ENCODE results near the gene TEAD1. TPM values are rescaled to one million over a fixed set of nuclear protein-coding genes. Genes with fewer than 3 reads are reported as not detected.
A peak's percentile ranks its signal among the peaks of the same experiment; 100 is the strongest.

The TEAD1 gene
- total and polyA plus RNA-seq, 8 donors, result 5.9 to 35.1 (median 22.0) TPM

DNA sequence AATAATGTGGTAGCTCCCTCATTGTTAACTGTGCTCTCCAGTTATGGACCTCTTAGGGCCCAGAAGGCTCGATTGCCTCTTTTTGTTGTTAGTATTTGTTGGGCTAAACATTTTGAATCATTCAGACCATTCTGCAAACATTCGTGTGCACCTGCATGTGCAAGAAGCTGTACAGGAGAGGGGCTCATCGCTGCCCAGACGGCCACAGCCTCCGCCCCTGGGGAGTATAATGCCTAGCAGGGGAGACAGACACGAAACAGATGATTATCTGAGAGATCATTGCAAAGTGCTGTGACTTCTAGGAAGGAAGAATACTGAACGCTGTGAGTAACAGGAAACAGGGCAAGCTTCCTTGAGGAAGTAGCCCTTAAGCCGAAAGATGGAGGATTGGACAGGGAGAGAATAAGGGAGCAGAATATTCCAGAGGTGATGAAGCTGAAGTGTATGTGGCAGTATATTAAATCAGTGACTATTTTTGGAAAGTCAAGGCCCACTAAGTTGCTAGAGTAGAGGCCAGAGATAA is 211.6 kb downstream of the TEAD1 start:
- peaks cover 0 to 18% (median 3%) of the 10 kb centered on the region in 3 donors for H3K36me3 ChIP-seq
- FAIRE-seq (no peak), ATAC-seq (no peak), DNase-seq (no peak)
- 81 to 84% methylated on average over 8 of the region's 8 CpGs for WGBS, 2 donors
- TF ChIP-seq, protein P1, sequence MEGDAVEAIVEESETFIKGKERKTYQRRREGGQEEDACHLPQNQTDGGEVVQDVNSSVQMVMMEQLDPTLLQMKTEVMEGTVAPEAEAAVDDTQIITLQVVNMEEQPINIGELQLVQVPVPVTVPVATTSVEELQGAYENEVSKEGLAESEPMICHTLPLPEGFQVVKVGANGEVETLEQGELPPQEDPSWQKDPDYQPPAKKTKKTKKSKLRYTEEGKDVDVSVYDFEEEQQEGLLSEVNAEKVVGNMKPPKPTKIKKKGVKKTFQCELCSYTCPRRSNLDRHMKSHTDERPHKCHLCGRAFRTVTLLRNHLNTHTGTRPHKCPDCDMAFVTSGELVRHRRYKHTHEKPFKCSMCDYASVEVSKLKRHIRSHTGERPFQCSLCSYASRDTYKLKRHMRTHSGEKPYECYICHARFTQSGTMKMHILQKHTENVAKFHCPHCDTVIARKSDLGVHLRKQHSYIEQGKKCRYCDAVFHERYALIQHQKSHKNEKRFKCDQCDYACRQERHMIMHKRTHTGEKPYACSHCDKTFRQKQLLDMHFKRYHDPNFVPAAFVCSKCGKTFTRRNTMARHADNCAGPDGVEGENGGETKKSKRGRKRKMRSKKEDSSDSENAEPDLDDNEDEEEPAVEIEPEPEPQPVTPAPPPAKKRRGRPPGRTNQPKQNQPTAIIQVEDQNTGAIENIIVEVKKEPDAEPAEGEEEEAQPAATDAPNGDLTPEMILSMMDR (IDR thresholded peaks at IDR 0.05), result no peak
- peaks cover 0 to 5% (median 0%) of the 10 kb centered on the region in 3 donors for H3K4me1 ChIP-seq
- intact Hi-C loops (cut with DNase I), result loop anchor here in 1 of 3 donors (10.0 kb wide), 1 partner anchor 291 kb away; no protein-coding TSS in a partner anchor
- no peaks in the 10 kb centered on the region for H3K9me3 ChIP-seq
- no peak overlapping the region for H3K4me3 ChIP-seq
- H3K27ac ChIP-seq, result no peak overlapping the region
- H3K27me3 ChIP-seq, result no peaks in the 10 kb centered on the region

DNA sequence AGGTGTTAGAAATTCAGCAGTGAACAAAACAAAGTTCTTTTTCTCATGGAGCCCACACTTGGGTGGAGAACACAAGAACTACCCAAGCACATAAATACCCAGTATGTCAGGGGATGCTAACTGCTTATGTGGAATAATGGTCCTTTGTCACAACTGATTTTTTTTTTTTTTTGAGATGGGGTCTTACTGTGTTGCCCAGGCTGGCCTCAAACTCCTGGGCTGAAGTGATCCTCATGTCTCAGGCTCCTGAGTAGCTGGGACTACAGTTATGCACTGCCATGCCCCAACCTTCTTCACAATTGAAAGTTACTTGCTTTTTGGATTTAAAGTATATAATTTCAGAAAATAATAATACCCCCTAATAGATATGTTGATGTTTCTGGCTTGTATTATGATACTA is 212.3 kb downstream of the TEAD1 start:
- H3K27me3 ChIP-seq, result no peaks in the 10 kb centered on the region
- FAIRE-seq, result no peak
- no peak overlapping the region for H3K27ac ChIP-seq
- H3K4me1 ChIP-seq, result peaks cover 0 to 5% (median 0%) of the 10 kb centered on the region in 3 donors
- DNase-seq, result no peak
- intact Hi-C loops (cut with DNase I), result loop anchor here in 1 of 3 donors (10.0 kb wide), 1 partner anchor 292 kb away; no protein-coding TSS in a partner anchor
- TF ChIP-seq, protein P1 (IDR thresholded peaks at IDR 0.05), result no peak
- H3K4me3 ChIP-seq, result no peak overlapping the region
- ATAC-seq, result no peak
- no peaks in the 10 kb centered on the region for H3K9me3 ChIP-seq
- H3K36me3 ChIP-seq, result peaks cover 0 to 18% (median 3%) of the 10 kb centered on the region in 3 donors

DNA sequence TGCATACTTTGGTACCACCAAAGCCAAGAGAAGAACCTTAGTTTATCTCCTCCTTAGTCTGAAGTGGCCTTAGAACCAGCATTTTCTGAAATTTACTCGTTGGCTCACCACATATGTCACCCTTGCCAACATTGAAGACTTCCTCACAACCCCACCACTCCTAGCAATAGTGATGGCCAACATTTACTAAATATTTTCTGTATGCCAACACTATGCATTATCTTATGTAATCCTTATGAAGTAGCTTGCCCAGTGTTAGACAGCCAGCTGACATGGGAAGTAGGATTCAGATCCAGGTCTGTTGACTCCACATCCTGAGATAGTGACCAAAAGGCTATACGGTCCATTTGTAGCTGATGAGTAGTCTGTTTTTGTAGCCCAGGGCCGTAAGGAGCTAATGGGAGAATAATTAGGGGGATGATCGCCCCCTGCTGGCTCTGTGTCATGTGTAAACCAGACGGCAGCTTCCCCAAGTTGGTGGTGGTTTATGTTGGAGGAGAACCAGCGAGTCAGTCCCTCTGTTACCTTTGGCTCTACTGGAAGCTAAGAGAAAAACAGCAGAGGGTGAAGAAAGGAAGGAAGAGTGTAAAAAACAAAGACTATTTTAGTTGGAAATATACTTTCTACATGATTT is 214.4 kb downstream of the TEAD1 start:
- no peak overlapping the region for H3K4me3 ChIP-seq
- DNase-seq (peak; percentile 70 to 90 (median 82)), FAIRE-seq (no peak), ATAC-seq (peak; percentile 83 to 95 (median 90))
- intact Hi-C loops (cut with DNase I), result loop anchor here in 1 of 3 donors (10.0 kb wide), 1 partner anchor 294 kb away; no protein-coding TSS in a partner anchor
- peaks cover 0 to 5% (median 0%) of the 10 kb centered on the region in 3 donors for H3K4me1 ChIP-seq
- no peaks in the 10 kb centered on the region for H3K36me3 ChIP-seq
- H3K27ac ChIP-seq, result no peak overlapping the region
- WGBS, 2 donors, result 11 to 13% methylated on average over 6 of the region's 6 CpGs
- no peaks in the 10 kb centered on the region for H3K27me3 ChIP-seq
- H3K9me3 ChIP-seq, result no peaks in the 10 kb centered on the region
- TF ChIP-seq, protein P1 (IDR thresholded peaks at IDR 0.05), result peak; percentile 52 to 70 (median 58)

DNA sequence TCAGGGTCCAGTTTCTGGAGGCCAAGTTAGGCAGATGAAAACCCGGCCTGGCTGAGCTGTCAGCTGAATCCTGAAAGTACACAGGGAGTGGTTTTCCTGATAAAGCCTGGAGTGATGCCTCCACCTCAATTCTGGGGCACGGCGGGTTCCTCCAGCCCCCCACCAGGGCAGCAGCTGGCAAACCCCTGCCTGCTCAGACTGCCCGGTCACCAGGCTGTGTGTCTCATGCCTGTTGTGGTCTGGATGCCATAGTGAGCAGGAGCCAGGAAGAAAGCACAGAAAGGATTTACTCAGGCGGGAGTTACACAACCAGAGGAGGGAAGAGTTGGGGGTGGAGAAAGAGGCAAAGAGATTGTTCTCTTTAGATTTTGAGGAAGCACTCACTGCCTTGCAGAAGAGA is 215.0 kb downstream of the TEAD1 start:
- no peak for DNase-seq
- intact Hi-C loops (cut with DNase I), result loop anchor here in 1 of 3 donors (10.0 kb wide), 1 partner anchor 294 kb away; no protein-coding TSS in a partner anchor

More for the DNA sequence above, 215.0 kb downstream of the TEAD1 start:
- no peak for FAIRE-seq
- Histone ChIP-seq H3K27ac (no peak overlapping the region), H3K4me1 (peaks cover 0 to 5% (median 0%) of the 10 kb centered on the region in 3 donors), H3K4me3 (no peak overlapping the region), H3K9me3 (no peaks in the 10 kb centered on the region), H3K36me3 (no peaks in the 10 kb centered on the region), H3K27me3 (no peaks in the 10 kb centered on the region)
- TF ChIP-seq, protein P1 (IDR thresholded peaks at IDR 0.05), result no peak
- WGBS, 2 donors, result 57 to 68% methylated on average over 5 of the region's 5 CpGs
- peak in 3 of 4 donors; percentile 12 to 55 (median 33) for ATAC-seq
